ENCODE results near the gene DCBLD2.

Gene DCBLD2

DNA sequence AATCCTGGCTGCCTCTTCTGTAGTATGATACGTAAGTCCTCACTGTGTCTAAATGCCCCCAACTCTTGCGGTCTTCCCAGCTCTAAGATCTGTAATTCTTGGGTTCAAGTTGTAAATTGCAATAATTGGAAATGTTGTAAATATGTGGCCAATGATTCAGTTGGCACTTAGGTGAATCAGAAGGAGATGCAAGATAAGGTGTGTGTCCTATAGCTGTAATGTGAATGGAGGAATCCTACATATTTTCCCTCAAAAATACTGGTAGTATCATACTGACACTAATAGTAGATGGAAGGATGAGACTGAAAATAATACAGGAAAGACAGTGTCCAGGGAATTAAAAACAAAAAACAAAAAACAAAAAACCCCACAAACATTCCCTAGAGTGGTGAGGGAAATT lies 141.9 kb downstream of the DCBLD2 start:
- Histone ChIP-seq H3K18ac (ENCODE audit: low read length) (no peak overlapping the region), H2AK5ac (ENCODE audit: low read depth, low read length) (no peak overlapping the region), H3K27me3 (ENCODE audit: control insufficient read depth in 3 of 3, insufficient read depth in 3 of 3, low read depth in 1 of 3, low read length in 3 of 3) (no peaks in the 10 kb centered on the region), H3K4me3 (ENCODE audit: low read length in 2 of 2) (no peak overlapping the region), H3K79me1 (ENCODE audit: low read depth, low read length) (no peaks in the 10 kb centered on the region), H2BK120ac (ENCODE audit: low read depth, low read length) (no peak overlapping the region), H2BK12ac (ENCODE audit: low read length) (no peak overlapping the region), H3K14ac (ENCODE audit: low read length) (no peak overlapping the region), H2AFZ (ENCODE audit: low read length) (no peak overlapping the region), H3K4me1 (ENCODE audit: control insufficient read depth in 2 of 2, insufficient read depth in 1 of 2, low read depth in 1 of 2, low read length in 2 of 2) (peaks cover 3 to 7% of the 10 kb centered on the region in 2 donors), H3K4ac (ENCODE audit: low read length) (no peak overlapping the region), H2BK15ac (ENCODE audit: low read length) (no peak overlapping the region), H4K91ac (ENCODE audit: low read depth, low read length, poor library complexity) (no peak overlapping the region), H2BK5ac (ENCODE audit: low read length) (no peak overlapping the region), H3K9ac (ENCODE audit: low read depth, low read length, poor library complexity) (no peak overlapping the region), H4K8ac (ENCODE audit: low read depth, low read length) (no peak overlapping the region), H3K27ac (replicated peaks; ENCODE audit: low read length) (no peak overlapping the region), H3K9me3 (replicated peaks in 1 of 2; ENCODE audit: control insufficient read depth in 2 of 2, insufficient read depth in 1 of 2, low read depth in 1 of 2, low read length in 2 of 2) (no peaks in the 10 kb centered on the region), H3K23ac (ENCODE audit: low read depth, low read length, poor library complexity) (no peak overlapping the region), H3K4me2 (ENCODE audit: insufficient read depth, low read length, poor library complexity, severe bottlenecking) (no peak overlapping the region), H3K36me3 (replicated peaks in 1 of 2; ENCODE audit: control insufficient read depth in 2 of 2, insufficient read depth in 2 of 2, low read length in 2 of 2) (no peaks in the 10 kb centered on the region)
- WGBS, 2 donors (ENCODE audit: extremely low coverage in 2 of 2, insufficient read length in 2 of 2, insufficient replicate concordance in 1 of 2), result no CpG with 5 or more reads among the region's 2 CpGs
- DNase-seq (ENCODE audit: low spot score), result no peak

DNA sequence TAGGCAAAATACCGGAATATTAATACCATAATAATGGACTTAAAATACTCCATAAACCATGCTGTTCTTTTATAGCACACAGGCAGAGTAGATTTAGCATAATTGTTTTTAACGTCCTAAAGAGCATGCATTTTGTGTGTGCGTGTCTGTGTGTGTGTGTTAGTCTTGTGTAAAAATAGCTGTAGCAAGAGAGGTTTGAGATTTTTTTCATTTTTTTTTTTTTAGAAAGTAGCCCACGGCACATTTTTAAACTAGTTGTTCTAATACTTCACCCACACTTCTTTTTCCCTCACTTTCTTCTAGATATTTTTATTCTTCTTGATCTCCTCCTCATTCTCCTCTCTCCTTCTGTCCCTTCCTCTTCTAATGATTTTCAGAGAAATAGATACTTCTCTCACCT lies 145.9 kb downstream of the DCBLD2 start:
- Histone ChIP-seq H3K14ac (ENCODE audit: low read length) (no peak overlapping the region), H3K9ac (ENCODE audit: low read depth, low read length, poor library complexity) (no peak overlapping the region), H3K27me3 (ENCODE audit: control insufficient read depth in 3 of 3, insufficient read depth in 3 of 3, low read depth in 1 of 3, low read length in 3 of 3) (no peaks in the 10 kb centered on the region), H2BK5ac (ENCODE audit: low read length) (no peak overlapping the region), H3K27ac (replicated peaks; ENCODE audit: low read length) (no peak overlapping the region), H3K79me1 (ENCODE audit: low read depth, low read length) (no peaks in the 10 kb centered on the region), H3K4ac (ENCODE audit: low read length) (no peak overlapping the region), H3K4me2 (ENCODE audit: insufficient read depth, low read length, poor library complexity, severe bottlenecking) (no peak overlapping the region), H3K9me3 (replicated peaks in 1 of 2; ENCODE audit: control insufficient read depth in 2 of 2, insufficient read depth in 1 of 2, low read depth in 1 of 2, low read length in 2 of 2) (no peaks in the 10 kb centered on the region), H3K4me3 (ENCODE audit: low read length in 2 of 2) (no peak overlapping the region), H3K18ac (ENCODE audit: low read length) (no peak overlapping the region), H4K91ac (ENCODE audit: low read depth, low read length, poor library complexity) (no peak overlapping the region), H2BK120ac (ENCODE audit: low read depth, low read length) (no peak overlapping the region), H3K23ac (ENCODE audit: low read depth, low read length, poor library complexity) (no peak overlapping the region), H4K8ac (ENCODE audit: low read depth, low read length) (no peak overlapping the region), H2AK5ac (ENCODE audit: low read depth, low read length) (no peak overlapping the region), H2BK15ac (ENCODE audit: low read length) (no peak overlapping the region), H2AFZ (ENCODE audit: low read length) (no peak overlapping the region), H3K4me1 (ENCODE audit: control insufficient read depth in 2 of 2, insufficient read depth in 1 of 2, low read depth in 1 of 2, low read length in 2 of 2) (no peaks in the 10 kb centered on the region), H2BK12ac (ENCODE audit: low read length) (no peak overlapping the region), H3K36me3 (replicated peaks in 1 of 2; ENCODE audit: control insufficient read depth in 2 of 2, insufficient read depth in 2 of 2, low read length in 2 of 2) (no peaks in the 10 kb centered on the region)
- no CpG with 5 or more reads among the region's 4 CpGs for WGBS, 2 donors (ENCODE audit: extremely low coverage in 2 of 2, insufficient read length in 2 of 2, insufficient replicate concordance in 1 of 2)
- no peak for DNase-seq (ENCODE audit: low spot score)

DNA sequence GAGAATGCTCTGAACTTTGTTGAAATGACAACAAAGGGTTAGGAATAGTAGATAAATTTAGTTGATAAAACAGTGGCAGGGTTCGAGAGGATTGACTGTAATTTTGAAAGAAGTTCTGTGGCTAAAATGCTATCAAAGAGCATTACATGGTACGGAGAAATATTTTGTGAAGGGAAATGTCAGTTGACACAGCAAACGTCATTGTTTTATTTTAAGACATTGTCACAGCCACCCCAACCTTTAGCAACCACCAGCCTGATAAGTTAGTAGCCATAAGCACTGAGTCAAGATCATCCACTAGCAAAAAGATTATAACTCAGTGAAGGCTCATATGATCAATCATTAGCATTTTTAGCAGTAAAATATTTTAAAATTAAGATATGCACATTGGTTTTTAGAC lies 147.0 kb downstream of the DCBLD2 start:
- Histone ChIP-seq H4K8ac (ENCODE audit: low read depth, low read length) (no peak overlapping the region), H2AFZ (ENCODE audit: low read length) (no peak overlapping the region), H3K4ac (ENCODE audit: low read length) (no peak overlapping the region), H4K91ac (ENCODE audit: low read depth, low read length, poor library complexity) (no peak overlapping the region), H2BK5ac (ENCODE audit: low read length) (no peak overlapping the region), H3K79me1 (ENCODE audit: low read depth, low read length) (no peaks in the 10 kb centered on the region), H2BK120ac (ENCODE audit: low read depth, low read length) (no peak overlapping the region), H2BK12ac (ENCODE audit: low read length) (no peak overlapping the region), H3K14ac (ENCODE audit: low read length) (no peak overlapping the region), H3K9ac (ENCODE audit: low read depth, low read length, poor library complexity) (no peak overlapping the region), H3K9me3 (replicated peaks in 1 of 2; ENCODE audit: control insufficient read depth in 2 of 2, insufficient read depth in 1 of 2, low read depth in 1 of 2, low read length in 2 of 2) (no peaks in the 10 kb centered on the region), H3K23ac (ENCODE audit: low read depth, low read length, poor library complexity) (no peak overlapping the region), H3K4me2 (ENCODE audit: insufficient read depth, low read length, poor library complexity, severe bottlenecking) (no peak overlapping the region), H3K27ac (replicated peaks; ENCODE audit: low read length) (no peak overlapping the region), H3K27me3 (ENCODE audit: control insufficient read depth in 3 of 3, insufficient read depth in 3 of 3, low read depth in 1 of 3, low read length in 3 of 3) (no peaks in the 10 kb centered on the region), H3K4me3 (ENCODE audit: low read length in 2 of 2) (no peak overlapping the region), H3K36me3 (replicated peaks in 1 of 2; ENCODE audit: control insufficient read depth in 2 of 2, insufficient read depth in 2 of 2, low read length in 2 of 2) (no peaks in the 10 kb centered on the region), H3K4me1 (ENCODE audit: control insufficient read depth in 2 of 2, insufficient read depth in 1 of 2, low read depth in 1 of 2, low read length in 2 of 2) (no peaks in the 10 kb centered on the region), H3K18ac (ENCODE audit: low read length) (no peak overlapping the region), H2BK15ac (ENCODE audit: low read length) (no peak overlapping the region), H2AK5ac (ENCODE audit: low read depth, low read length) (no peak overlapping the region)
- no peak for DNase-seq (ENCODE audit: low spot score)
- WGBS, 2 donors (ENCODE audit: extremely low coverage in 2 of 2, insufficient read length in 2 of 2, insufficient replicate concordance in 1 of 2), result no CpG with 5 or more reads among the region's 3 CpGs

DNA sequence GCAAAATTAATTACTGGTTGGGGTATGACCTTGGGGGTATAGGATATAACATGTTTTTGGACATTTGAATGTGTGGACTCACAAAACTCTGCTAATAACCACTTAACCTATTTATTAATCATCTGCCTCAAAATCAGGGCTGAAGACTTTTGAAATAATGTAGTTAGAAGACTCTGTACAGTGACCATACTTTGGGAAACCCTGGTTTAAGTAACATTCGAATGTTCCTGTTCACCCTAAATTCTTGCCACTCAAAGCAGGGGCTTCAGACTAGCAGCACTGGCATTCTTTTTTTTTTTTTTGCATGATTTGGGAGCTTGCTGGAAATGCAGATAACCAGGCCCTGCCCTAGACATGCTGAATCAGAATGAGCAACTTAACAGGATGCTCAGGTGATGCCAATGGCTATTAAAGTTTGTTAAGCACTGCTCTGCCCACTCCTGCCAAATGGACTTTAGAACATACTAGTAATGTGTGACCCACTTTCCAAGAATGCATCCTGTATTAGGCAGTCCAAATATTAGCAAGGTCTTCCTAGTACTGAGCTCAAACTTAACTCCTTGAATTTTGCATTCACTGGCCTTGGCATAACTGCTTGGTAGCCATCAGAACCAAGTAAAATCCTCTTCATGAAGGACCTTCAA lies 151.1 kb downstream of the DCBLD2 start:
- no peak overlapping the region for H4K8ac ChIP-seq (ENCODE audit: low read depth, low read length)
- H3K9ac ChIP-seq (ENCODE audit: low read depth, low read length, poor library complexity), result no peak overlapping the region
- H2BK15ac ChIP-seq (ENCODE audit: low read length), result no peak overlapping the region
- H3K4me2 ChIP-seq (ENCODE audit: insufficient read depth, low read length, poor library complexity, severe bottlenecking), result no peak overlapping the region
- H3K27me3 ChIP-seq (ENCODE audit: control insufficient read depth in 3 of 3, insufficient read depth in 3 of 3, low read depth in 1 of 3, low read length in 3 of 3), result no peaks in the 10 kb centered on the region
- no CpG with 5 or more reads among the region's 1 CpG for WGBS, 2 donors (ENCODE audit: extremely low coverage in 2 of 2, insufficient read length in 2 of 2, insufficient replicate concordance in 1 of 2)
- no peak overlapping the region for H3K27ac ChIP-seq (replicated peaks; ENCODE audit: low read length)
- no peaks in the 10 kb centered on the region for H3K4me1 ChIP-seq (ENCODE audit: control insufficient read depth in 2 of 2, insufficient read depth in 1 of 2, low read depth in 1 of 2, low read length in 2 of 2)
- H3K23ac ChIP-seq (ENCODE audit: low read depth, low read length, poor library complexity), result no peak overlapping the region
- H3K79me1 ChIP-seq (ENCODE audit: low read depth, low read length), result no peaks in the 10 kb centered on the region
- H3K9me3 ChIP-seq (replicated peaks in 1 of 2; ENCODE audit: control insufficient read depth in 2 of 2, insufficient read depth in 1 of 2, low read depth in 1 of 2, low read length in 2 of 2), result no peaks in the 10 kb centered on the region
- H2AK5ac ChIP-seq (ENCODE audit: low read depth, low read length), result no peak overlapping the region
- no peak overlapping the region for H2AFZ ChIP-seq (ENCODE audit: low read length)
- H3K18ac ChIP-seq (ENCODE audit: low read length), result no peak overlapping the region
- H4K91ac ChIP-seq (ENCODE audit: low read depth, low read length, poor library complexity), result no peak overlapping the region
- H2BK12ac ChIP-seq (ENCODE audit: low read length), result no peak overlapping the region
- no peak overlapping the region for H3K4me3 ChIP-seq (ENCODE audit: low read length in 2 of 2)
- H2BK120ac ChIP-seq (ENCODE audit: low read depth, low read length), result no peak overlapping the region
- no peak overlapping the region for H3K4ac ChIP-seq (ENCODE audit: low read length)
- no peak for DNase-seq (ENCODE audit: low spot score)
- H3K36me3 ChIP-seq (replicated peaks in 1 of 2; ENCODE audit: control insufficient read depth in 2 of 2, insufficient read depth in 2 of 2, low read length in 2 of 2), result no peaks in the 10 kb centered on the region
- H2BK5ac ChIP-seq (ENCODE audit: low read length), result no peak overlapping the region
- H3K14ac ChIP-seq (ENCODE audit: low read length), result no peak overlapping the region
